ENCODE results near the gene GABRG3.

GABRG3 gene

GRCh38 chr15:26970712-26971210 lies at the start of gene GABRG3:
GABRG3 (plus strand) TSS chr15:26971181.
- DNase-seq: no peak

GRCh38 chr15:26921433-26921832 lies 49.5 kb upstream of the GABRG3 start:
- DNase-seq: no peak

- no peak for DNase-seq
Observed at GRCh38 chr15:26926081-26926480, 44.9 kb upstream of the GABRG3 start.

DNA sequence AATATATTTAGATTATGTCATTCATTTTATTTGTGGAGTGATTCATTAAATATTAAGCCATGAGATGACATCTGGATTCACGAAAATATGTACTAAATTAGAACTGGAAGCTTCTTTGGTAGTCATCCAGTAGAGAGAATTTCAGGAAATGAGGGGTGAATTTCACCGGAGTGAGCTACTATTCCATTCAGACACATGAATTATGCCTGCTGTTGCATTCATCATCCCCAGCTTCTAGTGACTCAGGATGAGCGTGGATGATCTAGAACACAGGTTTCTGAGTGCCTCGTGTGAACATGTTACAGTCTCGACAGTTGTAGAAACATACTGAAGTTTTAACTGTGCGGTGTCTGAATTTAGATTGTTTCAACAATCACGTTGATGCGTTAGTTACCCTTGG lies 42.9 kb upstream of the GABRG3 start:
- DNase-seq: no peak

DNA sequence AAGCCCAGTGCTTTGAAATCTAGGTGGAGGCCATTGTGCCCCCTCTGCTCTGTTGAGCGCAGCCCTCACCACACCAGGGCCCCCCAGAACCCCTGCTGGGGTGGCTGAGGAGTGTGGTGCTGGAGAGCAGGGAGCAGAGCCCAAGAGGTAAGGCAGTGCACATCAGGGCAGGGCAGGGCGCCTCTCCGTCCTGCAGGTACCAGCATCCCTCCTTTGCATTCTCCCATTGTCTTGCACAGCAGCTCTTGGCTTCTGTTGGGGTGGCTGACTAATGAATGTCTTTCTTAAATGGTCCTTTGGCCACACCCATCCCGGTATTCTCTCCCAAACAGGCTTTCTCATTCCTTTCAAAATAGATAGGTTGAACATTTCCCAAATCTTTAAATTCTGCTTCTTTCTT lies 41.4 kb upstream of the GABRG3 start:
- DNase-seq: no peak

DNA sequence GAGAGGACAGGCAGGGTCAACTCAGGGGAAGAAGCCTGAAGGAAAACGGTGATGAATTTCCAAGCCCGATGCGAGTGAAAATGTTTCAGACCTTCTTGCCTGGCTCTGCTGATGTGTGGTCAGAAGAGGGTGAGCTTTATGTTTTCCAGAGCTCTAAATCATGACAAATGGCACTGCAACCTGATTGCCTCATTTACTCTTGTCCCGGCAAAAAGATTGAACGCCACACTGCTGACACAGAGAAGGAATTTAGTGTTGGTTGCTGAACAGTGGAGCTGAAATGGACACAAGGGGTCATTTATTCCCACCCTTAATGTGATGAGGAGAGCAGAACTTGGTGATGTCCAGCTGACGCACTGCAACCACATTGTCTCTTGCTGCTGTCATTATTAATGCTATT lies 36.1 kb upstream of the GABRG3 start:
- no peak for DNase-seq

- DNase-seq: no peak
Observed at GRCh38 chr15:26935322-26935721, 35.7 kb upstream of the GABRG3 start.

DNA sequence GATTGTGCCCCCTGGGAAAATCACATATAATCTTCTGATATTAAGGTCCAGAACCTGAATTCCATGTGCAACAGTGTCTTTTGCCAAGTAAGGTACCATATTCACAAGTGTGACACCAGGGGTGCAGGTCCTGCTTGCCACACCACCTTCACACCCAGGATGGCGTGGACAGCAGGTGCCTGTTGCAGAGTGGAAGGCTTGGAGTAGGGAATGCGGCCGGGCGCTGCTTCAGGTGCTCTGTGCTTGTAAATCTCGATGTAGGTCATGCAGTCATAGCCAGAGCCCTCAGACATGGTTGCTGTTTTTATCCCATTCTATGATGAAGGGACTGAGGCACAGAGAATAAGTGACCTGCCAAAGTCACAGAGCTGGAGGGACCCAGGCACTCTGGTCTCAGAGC lies 34.5 kb upstream of the GABRG3 start:
- DNase-seq: no peak

- no peak for DNase-seq
Observed at GRCh38 chr15:26937134-26937533, 33.8 kb upstream of the GABRG3 start.

- DNase-seq: no peak
Observed at GRCh38 chr15:26939398-26939797, 31.6 kb upstream of the GABRG3 start.

DNA sequence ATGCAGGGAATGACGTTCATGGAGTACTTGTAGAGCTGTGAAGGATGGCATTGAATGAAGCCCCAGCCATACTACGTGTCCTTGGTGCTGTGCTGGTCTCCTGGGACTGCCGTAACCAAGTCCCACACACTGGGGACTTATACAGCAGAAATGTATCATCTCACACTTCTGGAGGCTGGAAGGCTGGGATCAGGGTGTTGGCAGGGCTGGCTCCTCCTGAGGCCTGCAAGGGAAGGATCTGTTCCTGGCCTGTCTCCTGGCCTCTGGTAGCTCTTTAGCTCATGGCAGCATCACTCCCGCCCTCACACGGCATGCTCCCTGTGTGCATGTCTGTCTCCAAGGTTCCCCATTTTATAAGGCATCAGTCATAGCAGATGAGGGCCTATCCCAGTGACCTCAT lies 29.5 kb upstream of the GABRG3 start:
- DNase-seq: no peak

GRCh38 chr15:26943866-26944265 lies 27.1 kb upstream of the GABRG3 start:
- DNase-seq: no peak

DNA sequence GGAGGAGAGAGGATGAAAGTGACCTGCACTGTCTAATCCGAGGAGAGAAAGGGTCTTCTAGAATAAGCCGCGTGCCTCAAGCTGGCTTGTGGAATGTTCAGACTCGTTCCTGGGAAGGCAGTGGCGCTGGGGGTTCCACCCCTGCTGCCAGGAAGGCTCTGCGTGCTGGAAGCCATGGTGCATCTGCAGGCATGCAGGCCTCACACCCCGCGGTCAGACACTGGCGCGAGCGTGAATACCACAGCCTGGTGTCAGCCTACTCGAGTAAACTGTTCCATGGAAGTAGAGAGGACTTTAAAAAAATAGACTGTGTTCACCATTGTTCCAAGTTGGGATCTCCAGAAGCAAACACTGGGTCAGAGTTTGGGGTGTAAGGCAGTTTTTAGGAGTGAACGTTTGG lies 25.9 kb upstream of the GABRG3 start:
- no peak for DNase-seq

GRCh38 chr15:26950001-26950400 lies 21.0 kb upstream of the GABRG3 start:
- no peak for DNase-seq

- no peak for DNase-seq
Observed at GRCh38 chr15:26954403-26954802, 16.6 kb upstream of the GABRG3 start.

GRCh38 chr15:26967719-26968269 lies 3.2 kb upstream of the GABRG3 start:
- peak in 1 of 2 experiments; percentile 2 for DNase-seq

DNA sequence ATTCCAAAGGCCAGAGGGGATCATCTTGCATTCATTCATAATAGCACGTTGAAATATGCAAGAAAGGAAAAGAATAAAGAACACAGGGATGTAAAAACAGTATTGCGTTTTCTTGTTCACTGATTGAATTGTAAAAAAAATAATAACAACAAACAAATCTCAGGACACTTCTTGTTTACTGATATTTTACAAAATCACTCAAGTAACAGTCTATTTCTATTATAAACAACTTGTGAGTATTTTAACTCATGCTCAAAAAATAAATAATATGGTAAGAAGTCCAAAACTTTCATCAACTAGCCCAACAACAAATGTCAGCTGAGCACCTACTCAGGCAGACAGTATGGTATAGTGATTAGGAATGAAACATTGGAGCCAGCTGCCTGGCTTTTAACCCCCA lies 2.2 kb upstream of the GABRG3 start:
- DNase-seq: no peak

DNA sequence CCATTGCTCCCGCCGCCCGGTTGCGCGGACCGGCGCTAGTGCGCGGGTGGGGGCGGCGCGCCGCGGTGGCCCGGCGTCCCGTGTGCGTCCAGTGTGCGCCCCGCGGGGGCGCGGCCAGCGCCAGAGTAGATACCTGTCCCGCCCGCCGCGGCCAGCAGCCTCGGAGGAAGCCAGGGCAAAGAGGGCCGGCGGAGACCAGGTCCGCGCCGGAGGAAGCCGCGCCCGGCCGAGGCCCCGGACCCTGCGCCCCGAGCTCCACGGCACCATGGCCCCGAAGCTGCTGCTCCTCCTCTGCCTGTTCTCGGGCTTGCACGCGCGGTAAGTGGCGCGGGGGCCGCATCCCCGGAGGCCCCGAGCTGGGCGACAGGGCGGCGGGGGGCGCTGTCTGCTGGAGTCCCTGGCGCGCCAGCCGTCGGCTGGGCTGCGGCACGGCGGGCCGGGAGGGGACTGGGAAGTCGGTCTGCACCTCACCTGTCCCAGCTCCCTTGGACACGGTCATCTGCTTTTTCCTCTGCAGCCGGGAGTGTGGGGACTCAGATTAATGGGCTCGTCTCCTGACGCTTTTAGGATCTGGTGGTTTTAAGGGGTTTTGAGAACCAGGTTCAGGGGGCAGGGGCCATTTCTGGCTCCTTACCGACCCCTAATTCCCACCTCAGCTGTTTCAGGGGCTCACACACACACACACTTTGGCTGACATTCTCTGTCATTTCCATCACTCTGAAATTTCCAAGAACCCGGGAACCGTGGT lies 464 bp downstream of the GABRG3 start:
- DNase-seq: peak in 1 of 2 experiments; percentile 2

DNA sequence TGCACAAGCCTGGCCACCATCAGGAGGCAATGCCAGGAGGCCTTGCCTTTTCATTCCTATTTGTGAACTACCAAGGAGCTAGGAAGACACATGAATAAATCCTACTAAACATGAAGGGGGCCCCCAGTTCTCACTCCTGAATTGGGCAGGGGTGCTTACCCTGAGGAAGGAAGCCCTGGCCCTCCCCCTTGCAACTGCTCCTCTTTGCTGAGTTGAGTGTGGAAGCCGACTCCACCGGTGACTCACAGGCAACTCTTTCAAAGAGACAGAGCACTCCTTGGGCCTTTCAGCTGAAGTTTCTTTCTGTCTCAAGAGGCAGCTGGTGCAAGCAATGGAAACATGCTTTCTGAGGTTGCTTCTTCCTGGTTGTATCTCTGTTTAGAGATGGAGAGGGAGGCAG lies 1.7 kb downstream of the GABRG3 start:
- DNase-seq: no peak

DNA sequence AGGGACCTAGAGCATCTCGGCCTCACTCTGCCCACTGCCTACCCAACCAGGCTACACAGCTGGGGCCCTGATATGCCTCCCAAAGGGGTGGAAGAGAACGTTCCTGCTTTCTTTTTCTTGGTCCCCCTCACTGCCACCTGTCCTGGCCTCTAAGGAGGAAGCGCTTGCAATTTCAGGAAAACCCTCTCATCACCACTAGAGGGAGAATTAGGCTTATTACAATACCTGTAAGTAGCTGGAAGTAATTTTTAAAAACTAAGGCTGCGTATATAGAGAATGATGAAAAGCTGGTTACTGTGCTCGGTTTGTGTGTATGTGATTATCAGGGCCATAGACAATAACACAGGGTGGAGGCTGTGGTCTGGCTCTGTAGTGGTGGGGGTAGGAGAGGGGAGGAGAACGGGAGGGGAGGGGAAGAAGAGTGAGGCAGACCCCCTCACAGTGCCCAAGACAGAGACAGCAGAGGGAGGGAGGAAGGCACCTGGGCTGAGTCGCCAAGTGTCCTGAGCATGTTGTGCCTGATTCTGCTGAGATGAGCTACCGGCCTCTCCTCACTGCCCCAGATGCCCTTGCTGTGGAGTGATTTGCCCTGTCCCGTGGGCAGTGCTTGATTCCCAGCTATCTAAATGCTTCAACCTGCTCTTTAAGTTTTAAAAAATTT lies 3.3 kb downstream of the GABRG3 start:
- peak in 1 of 2 experiments; percentile 6 for DNase-seq

GRCh38 chr15:26981492-26981891 lies 10.5 kb downstream of the GABRG3 start:
- no peak for DNase-seq

DNA sequence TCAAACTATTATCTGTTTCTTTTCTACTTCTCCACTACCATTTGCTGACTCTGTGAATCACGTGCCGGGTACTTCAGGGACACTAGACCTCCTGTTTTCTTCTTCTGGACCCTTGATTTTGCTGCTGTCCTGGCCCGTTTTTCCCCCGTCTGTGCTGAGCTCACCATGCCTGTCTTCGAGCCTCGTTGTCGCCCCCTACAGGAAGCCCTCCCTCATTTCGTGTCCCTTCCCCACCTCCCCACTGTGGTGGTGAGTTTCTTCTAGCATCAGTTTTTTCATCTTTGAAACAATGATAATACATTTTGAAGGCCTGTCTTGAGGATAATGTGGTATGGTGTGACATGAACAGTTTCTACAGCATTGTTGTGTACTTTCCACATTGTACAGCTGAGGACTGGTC lies 12.8 kb downstream of the GABRG3 start:
- no peak for DNase-seq

- DNase-seq: no peak
Observed at GRCh38 chr15:26985050-26985449, 14.1 kb downstream of the GABRG3 start.

DNA sequence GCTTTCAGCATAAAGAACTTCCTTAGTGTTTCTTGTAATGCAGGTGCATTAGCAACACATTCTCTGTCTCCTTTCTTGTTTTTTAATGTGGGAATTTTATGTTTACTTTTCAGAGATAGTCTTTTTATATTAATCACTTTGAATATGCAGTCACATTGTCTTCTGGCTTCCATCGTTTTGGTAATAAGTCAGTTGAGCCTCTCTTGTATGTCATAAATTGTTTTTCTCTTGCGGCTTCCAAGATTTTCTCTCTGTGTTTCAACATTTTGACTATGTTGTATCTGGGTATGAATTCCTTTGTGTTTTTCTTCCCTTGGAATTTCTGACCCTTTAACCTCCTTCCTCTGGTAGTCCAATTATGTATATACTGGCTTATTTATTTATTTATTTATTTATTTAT lies 25.3 kb downstream of the GABRG3 start:
- no peak for DNase-seq
